Bronchial epithelial cell (primary cell): ENCODE data around the gene TUBB1. TPM values are rescaled to one million over a fixed set of nuclear protein-coding genes. Genes with fewer than 3 reads are reported as not detected.

ENCODE experiments used
- DNase-seq: peaks from one replicate; pipeline ENCODE4 v3.0.0-alpha.2; 2010; ENCODE audit warnings: low read depth
- FAIRE-seq: peaks from 2 replicates; lab custom pipeline; 2011; peaks lifted over from hg19 to GRCh38; lab: Jason Lieb, UNC
- H3K27me3 ChIP-seq: 2 replicates; pipeline ENCODE4 v1.5.1; 2011; ENCODE audit warnings: low read length; ENCODE audit not compliant: control insufficient read depth, insufficient read depth
- H3K36me3 ChIP-seq: 2 replicates; pipeline ENCODE4 v1.5.1; 2011; ENCODE audit warnings: low read length; ENCODE audit not compliant: control insufficient read depth, insufficient read depth
- H3K4me3 ChIP-seq: 2 replicates; pipeline ENCODE4 v1.5.1; 2011; ENCODE audit warnings: mild to moderate bottlenecking, low read depth, low read length, control low read depth
- CTCF ChIP-seq: IDR thresholded peaks from 2 replicates; pipeline ENCODE4 v1.5.1; 2011; ENCODE audit warnings: mild to moderate bottlenecking, moderate library complexity, low read length, control low read depth, inconsistent platforms; ENCODE audit not compliant: insufficient read depth, severe bottlenecking
- total RNA-seq: library from RNA; depleted of rRNA; stranded (reverse); fragments of >200 nt; gene quantifications from 2 replicates; pipeline ENCODE4 v1.2.1, GENCODE V29; 2014

Gene TUBB1
- total RNA-seq, 1 donor from 2014 or later, result not detected

- Histone ChIP-seq H3K4me3 (no peak overlapping the region), H3K36me3 (no peaks in the 10 kb centered on the region), H3K27me3 (no peaks in the 10 kb centered on the region)
- DNase-seq (no peak), FAIRE-seq (no peak)
- no peak for TF ChIP-seq CTCF
Measured at GRCh38 chr20:59013959-59014608, 5.1 kb upstream of the TUBB1 start.

DNA sequence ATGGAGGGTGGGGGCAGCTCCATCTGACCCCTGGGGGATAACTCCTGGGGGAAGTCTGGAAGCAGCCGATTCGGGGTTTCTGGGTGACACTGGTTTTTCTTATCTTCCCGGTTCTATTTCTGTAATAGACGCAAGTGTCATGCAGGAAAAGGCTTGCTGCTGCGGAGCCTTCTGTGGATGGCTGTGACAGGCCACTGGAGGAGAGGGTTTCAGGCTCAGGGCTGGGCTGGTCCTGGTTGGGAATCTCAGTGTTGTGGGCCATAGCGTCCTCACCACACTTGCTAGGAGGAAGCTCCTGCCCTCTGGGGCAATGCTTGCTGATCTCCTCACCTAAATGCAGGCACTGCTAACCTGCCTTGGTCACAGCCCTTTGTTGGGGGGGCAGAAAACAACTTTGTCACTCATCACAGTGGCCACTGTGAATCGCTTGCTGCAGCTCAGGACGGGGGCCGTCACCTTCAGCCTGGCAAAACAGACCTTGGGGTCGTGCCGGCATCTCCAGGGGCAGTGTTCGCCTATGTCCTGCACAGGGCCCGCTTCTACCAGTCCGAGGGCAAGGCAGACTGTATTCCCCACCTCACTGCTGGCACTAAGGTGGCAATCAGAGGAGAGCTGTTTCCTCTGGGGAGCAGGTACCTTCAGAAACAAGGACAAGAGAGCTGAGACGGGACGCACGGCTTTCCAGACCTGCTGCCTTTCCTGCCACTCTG, 4.4 kb upstream of the TUBB1 start:
- no peaks in the 10 kb centered on the region for H3K27me3 ChIP-seq
- DNase-seq (no peak), FAIRE-seq (no peak)
- H3K4me3 ChIP-seq, result no peak overlapping the region
- no peaks in the 10 kb centered on the region for H3K36me3 ChIP-seq
- no peak for TF ChIP-seq CTCF

DNA sequence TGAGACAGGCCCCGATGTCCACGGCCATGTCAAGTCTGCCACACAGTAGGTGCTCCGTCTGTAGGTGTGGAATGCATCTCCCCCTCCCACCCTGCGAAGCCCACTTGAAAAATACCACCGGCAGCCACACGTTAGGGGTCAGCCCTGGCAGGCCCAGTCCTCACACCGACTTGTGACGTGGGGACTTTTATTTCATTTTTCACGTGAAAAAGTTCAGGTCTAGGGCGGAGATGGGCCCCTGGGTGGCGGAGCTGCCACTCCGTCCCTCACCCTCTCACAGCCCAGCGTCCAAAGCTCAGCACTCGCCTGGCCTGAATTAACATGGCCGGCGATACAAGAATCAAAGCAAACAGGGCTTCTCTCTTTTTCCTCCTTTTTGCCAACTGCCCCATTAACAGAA, 3.8 kb upstream of the TUBB1 start:
- Histone ChIP-seq H3K36me3 (no peaks in the 10 kb centered on the region), H3K27me3 (no peaks in the 10 kb centered on the region), H3K4me3 (no peak overlapping the region)
- no peak for DNase-seq
- FAIRE-seq, result no peak
- TF ChIP-seq CTCF, result no peak

GRCh38 chr20:59015812-59016711, 3.2 kb upstream of the TUBB1 start:
- FAIRE-seq, result no peak
- no peak for TF ChIP-seq CTCF

GRCh38 chr20:59016795-59017492, 2.3 kb upstream of the TUBB1 start:
- TF ChIP-seq CTCF, result no peak
- no peak overlapping the region for H3K4me3 ChIP-seq
- peak; percentile 43 for DNase-seq
- no peak for FAIRE-seq
- H3K27me3 ChIP-seq, result no peaks in the 10 kb centered on the region
- no peaks in the 10 kb centered on the region for H3K36me3 ChIP-seq

More at GRCh38 chr20:59015812-59016711, 3.2 kb upstream of the TUBB1 start:
- Histone ChIP-seq H3K27me3 (no peaks in the 10 kb centered on the region), H3K36me3 (no peaks in the 10 kb centered on the region), H3K4me3 (no peak overlapping the region)
- DNase-seq, result no peak
